Type B pancreatic cell (in vitro differentiated cells): Measurements from ENCODE around the gene CHRNA3. TPM values are rescaled to one million over a fixed set of nuclear protein-coding genes. Genes with fewer than 3 reads are reported as not detected.

Experiments
- DNase-seq: peaks from one replicate; pipeline ENCODE4 v3.0.0; 2021; ENCODE audit warnings: mixed read lengths; ENCODE audit not compliant: unreplicated experiment; ENCODE audit errors: extremely low spot score
- H3K27ac Mint-ChIP-seq: 2 replicates; pipeline ENCODE4 v1.8.0; 2021; ENCODE audit warnings: mild to moderate bottlenecking, mixed read lengths
- H3K27me3 Mint-ChIP-seq: 2 replicates; pipeline ENCODE4 v1.8.0; 2021; ENCODE audit warnings: mixed read lengths
- H3K36me3 Mint-ChIP-seq: 2 replicates; pipeline ENCODE4 v1.8.0; 2021; ENCODE audit warnings: mixed read lengths
- H3K4me1 Mint-ChIP-seq: one replicate; pipeline ENCODE4 v1.8.0; 2021; ENCODE audit warnings: mixed read lengths; ENCODE audit not compliant: unreplicated experiment
- H3K4me3 Mint-ChIP-seq: 2 replicates; pipeline ENCODE4 v1.8.0; 2021; ENCODE audit warnings: mild to moderate bottlenecking, mixed read lengths
- H3K9me3 Mint-ChIP-seq: 2 replicates; pipeline ENCODE4 v1.8.0; 2021; ENCODE audit warnings: mixed read lengths
- CTCF ChIP-seq: fragments of 200-600 bp; sonication (generic); conservative IDR thresholded peaks from 2 replicates; pipeline ENCODE4 v1.5.0; 2021; ENCODE audit warnings: antibody characterized with exemption, mild to moderate bottlenecking
- total RNA-seq: library from RNA; stranded (reverse); gene quantifications from 2 replicates; pipeline ENCODE4 v1.2.1, GENCODE V29; 2021; ENCODE audit warnings: low replicate concordance

CHRNA3 gene
- total RNA-seq, 1 donor from 2014 or later: 8.4 TPM

GRCh38 chr15:78651930-78652615 lies 31.3 kb upstream of the CHRNA3 start:
- Mint-ChIP-seq H3K27me3 (peaks cover 25% of the 10 kb centered on the region), H3K4me1 (no peaks in the 10 kb centered on the region), H3K9me3 (no peaks in the 10 kb centered on the region), H3K27ac (no peak overlapping the region), H3K4me3 (no peak overlapping the region), H3K36me3 (no peaks in the 10 kb centered on the region)
- no peak for TF ChIP-seq CTCF
- no peak for DNase-seq

GRCh38 chr15:78651007-78651406 lies 30.2 kb upstream of the CHRNA3 start:
- Mint-ChIP-seq H3K27me3 (peaks cover 21% of the 10 kb centered on the region), H3K27ac (no peak overlapping the region), H3K4me3 (no peak overlapping the region), H3K36me3 (no peaks in the 10 kb centered on the region), H3K9me3 (no peaks in the 10 kb centered on the region), H3K4me1 (no peaks in the 10 kb centered on the region)
- no peak for TF ChIP-seq CTCF
- no peak for DNase-seq

DNA sequence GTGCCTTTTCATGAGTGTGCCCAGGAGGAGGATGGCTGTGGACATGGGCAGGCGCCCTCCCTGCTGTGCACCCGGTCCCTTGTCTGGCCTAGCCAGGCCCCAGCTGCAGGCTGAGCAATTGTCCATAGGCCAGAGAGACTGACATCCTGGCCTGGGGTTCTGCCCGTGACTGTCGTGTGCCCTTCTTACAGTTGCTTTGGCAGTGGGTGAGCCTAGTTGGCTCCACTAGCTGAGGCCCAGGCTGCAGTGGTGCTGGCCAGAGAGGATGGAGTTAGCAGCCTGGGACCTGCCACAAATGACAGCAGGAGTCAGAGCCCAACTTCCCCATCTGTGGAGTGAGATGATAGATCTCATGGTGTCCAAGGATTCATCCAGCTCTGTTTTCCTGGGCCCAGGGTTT lies 29.2 kb upstream of the CHRNA3 start:
- H3K4me3 Mint-ChIP-seq: no peak overlapping the region
- TF ChIP-seq CTCF: no peak

DNA sequence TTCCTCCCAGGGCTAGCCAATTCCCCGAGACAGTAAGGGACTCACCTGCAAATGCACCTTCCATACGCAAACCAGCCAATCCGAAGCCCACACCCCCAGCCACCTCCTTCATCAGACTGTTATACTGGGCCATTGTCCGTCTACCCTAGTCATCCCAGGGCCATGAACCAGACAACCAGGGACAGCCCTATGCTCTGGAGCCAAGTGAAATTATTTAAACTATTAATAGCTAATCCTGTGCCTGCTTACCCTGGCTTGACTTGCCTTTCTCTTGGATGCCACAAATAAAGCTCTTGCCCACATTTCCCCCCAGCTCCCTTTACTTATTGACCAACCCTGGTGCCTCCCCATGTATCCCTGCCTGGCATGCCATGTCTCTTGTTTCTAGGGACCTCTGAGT lies 24.2 kb upstream of the CHRNA3 start:
- no peak overlapping the region for H3K27ac Mint-ChIP-seq
- TF ChIP-seq CTCF: no peak
- no peaks in the 10 kb centered on the region for H3K4me1 Mint-ChIP-seq
- no peaks in the 10 kb centered on the region for H3K36me3 Mint-ChIP-seq
- no peaks in the 10 kb centered on the region for H3K9me3 Mint-ChIP-seq
- no peak for DNase-seq
- H3K4me3 Mint-ChIP-seq: no peak overlapping the region
- peaks cover 8% of the 10 kb centered on the region for H3K27me3 Mint-ChIP-seq

More for the DNA sequence above, 29.2 kb upstream of the CHRNA3 start:
- no peak for DNase-seq
- H3K4me1 Mint-ChIP-seq: no peaks in the 10 kb centered on the region
- no peak overlapping the region for H3K27ac Mint-ChIP-seq
- no peaks in the 10 kb centered on the region for H3K9me3 Mint-ChIP-seq
- peaks cover 20% of the 10 kb centered on the region for H3K27me3 Mint-ChIP-seq
- H3K36me3 Mint-ChIP-seq: no peaks in the 10 kb centered on the region

- peaks cover 7% of the 10 kb centered on the region for H3K4me1 Mint-ChIP-seq
- no peak overlapping the region for H3K27ac Mint-ChIP-seq
- no peaks in the 10 kb centered on the region for H3K36me3 Mint-ChIP-seq
- no peaks in the 10 kb centered on the region for H3K9me3 Mint-ChIP-seq
- H3K4me3 Mint-ChIP-seq: peak overlapping the region; percentile 89
- no peak for DNase-seq
- H3K27me3 Mint-ChIP-seq: peaks cover 8% of the 10 kb centered on the region
- no peak for TF ChIP-seq CTCF
Observed at GRCh38 chr15:78642331-78642730, 21.5 kb upstream of the CHRNA3 start.
